GM12801 (cell line): ENCODE results near the gene TERT.

ENCODE experiments used
- CTCF ChIP-seq: IDR thresholded peaks from one replicate; pipeline ENCODE4 v1.5.1; 2011; ENCODE audit warnings: control low read depth; ENCODE audit not compliant: insufficient read length; ENCODE audit errors: extremely low read depth

Gene TERT

DNA sequence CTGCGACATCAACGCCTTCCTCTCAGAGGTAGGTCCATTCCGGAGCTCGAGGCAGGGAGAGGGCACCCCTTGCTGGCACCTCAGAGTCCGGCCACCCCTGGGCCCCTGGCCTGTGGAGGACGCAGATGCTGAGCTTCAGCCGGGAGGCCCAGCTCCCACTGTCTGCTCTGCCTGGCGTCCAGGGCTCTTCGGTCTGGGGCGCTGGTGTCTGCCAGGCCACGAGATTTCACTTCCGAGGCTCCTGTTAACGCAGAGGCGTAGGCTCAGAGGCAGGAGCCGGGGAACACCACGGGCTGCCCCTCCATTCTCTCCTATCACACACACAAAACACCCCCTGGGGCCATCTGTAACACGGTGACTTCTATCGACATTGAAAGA is 78.0 kb downstream of the TERT start:
- TF ChIP-seq CTCF, result no peak

DNA sequence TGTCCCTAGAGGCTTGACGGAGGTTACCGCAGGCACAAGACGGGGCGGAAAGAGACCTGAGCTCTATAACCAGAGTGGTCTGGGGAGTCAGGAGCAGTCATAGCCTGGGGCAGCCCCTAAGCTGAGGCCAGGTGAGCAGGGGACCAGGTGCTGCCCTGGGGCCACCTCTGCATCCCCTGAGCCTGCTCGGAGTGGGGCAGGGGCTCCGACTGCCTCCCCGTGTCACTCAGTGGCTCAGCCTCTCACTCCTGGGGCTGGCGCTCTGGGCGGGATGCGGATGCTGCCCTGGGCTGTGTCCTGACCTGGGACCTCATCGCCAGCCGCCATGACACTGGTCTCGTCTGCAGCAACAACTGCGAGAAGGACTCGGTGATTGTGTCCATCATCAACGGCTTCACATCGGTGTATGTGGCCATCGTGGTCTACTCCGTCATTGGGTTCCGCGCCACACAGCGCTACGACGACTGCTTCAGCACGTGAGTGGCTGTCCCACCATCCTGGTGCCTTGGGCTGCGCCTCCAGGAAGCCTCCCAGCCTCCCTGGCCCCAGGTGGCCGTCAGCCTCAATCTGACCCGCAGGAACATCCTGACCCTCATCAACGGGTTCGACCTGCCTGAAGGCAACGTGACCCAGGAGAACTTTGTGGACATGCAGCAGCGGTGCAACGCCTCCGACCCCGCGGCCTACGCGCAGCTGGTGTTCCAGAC is 78.5 kb downstream of the TERT start:
- no peak for TF ChIP-seq CTCF

DNA sequence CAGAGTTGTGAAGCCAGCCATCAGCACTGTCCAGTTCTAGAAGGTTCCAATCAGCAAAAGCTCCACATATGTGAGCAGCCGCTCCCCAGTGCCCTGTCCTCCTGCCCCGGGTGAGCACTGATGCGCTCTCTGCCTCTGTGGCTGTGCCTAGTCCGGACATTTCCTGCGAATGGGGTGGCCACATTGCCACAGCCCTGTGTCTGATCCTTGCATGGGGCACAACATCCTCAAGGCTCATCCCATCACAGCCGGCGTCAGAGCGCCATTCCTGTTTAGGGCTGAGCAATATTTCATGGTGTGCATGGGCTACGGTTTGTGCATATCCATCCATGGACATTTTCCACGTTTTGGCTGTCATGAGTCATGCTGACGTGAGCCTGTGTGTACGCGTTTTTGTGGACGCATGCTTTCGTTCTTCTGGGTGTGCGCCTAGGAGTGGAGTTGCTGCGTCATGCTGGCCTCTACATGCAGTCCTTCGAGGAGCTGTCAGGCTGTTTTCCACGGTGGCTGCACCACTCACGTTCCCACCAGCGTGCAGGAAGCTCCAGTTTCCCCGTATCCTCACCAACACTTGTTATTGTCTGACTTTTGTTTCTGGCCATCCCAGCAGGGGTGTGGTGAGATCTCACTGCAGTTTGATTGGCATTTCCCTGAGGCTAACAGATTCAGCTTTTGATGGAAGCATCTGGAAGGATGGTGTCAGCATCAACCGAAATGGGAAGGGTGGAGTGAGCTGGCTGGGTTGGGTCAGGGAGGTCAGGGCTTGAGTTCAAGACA is 79.4 kb downstream of the TERT start:
- TF ChIP-seq CTCF, result no peak

GRCh38 chr5:1214936-1215220 is 80.0 kb downstream of the TERT start:
- no peak for TF ChIP-seq CTCF

DNA sequence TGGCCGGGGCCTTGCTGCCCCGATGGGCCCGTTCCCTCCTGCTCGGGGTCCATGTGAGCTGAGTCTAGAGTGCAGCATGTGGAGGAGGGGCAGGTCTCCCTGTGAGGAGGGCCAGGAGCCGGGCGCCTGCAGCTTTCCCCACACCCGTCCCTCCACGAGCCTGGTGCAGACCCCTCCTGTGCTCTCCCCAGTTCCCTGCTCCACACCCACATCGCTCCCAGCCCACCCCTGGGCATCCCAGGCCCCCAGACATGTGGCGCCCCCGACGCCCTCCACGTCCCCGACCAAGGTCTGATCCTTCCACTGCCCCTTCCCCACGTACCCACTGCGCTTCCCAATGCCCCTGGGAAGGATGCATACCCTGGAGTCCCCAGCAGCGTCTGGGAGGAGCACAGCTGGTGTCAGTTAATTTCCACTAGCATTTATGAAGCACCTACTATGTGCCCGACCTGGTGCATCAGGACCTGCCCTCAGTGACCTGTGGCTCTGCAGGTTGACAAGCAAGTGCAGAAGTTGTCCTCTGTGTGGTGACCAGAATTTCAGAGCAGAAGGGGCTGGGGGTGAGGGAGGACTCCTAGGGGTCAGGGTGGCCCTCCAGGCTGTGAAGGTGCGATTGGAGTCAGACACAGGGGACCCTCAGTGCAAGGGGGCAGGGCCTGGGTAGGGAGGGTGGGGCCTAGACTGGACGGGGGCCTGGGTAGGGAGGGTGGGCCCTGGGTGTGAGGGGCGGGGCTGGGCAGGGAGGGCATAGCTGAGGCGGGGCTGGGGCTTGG is 80.5 kb downstream of the TERT start:
- no peak for TF ChIP-seq CTCF

DNA sequence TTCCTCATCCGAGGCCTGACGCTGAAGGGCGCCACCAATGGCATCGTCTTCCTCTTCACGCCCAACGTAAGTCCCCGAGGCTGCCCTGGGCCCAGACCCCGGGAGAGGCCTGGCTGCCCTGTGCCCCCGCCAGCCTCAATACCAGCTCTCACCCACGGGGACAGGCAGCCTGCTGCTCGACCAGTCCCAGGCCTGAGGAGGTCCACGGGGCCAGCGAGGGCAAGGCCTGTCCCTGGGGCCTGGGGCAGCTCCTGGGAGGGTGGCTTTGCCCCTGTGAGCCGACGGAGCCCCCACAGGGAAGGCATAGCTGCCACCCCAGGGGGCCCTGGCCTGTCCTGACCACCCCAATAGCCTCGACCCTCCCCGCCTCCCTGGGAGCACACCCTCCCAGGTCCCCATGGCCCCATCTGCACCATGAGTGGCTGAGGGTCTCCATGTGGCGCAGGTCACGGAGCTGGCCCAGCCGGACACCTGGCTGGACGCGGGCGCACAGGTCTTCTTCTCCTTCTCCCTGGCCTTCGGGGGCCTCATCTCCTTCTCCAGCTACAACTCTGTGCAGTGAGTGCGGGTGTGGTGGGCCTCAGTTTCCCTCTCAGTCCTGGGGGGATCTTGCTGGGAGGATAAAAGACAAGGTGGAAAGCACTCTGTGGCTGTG is 81.2 kb downstream of the TERT start:
- no peak for TF ChIP-seq CTCF

DNA sequence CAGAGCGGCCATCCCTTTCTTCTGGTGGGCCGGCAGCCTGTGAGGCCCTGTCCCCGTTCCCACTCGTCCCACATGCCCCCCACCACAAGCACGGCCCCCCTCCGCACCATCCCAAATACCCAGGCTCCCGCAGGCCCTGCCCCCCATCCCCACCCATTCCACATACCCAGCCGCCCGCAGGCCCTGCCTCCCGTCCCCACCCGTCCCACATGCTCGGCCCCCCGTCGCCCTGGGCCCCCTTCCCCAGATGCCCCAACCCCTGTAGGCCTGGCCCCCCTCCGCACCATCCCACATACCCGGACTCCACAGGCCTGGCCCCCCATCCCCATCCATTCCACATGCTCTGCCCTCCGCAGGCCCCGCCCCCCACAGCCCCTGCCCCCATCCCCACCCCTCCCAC is 82.0 kb downstream of the TERT start:
- TF ChIP-seq CTCF, result no peak
